Stimulated activated CD4-positive, alpha-beta T cell treated with anti-CD3 and anti-CD28 coated beads, Interleukin-1b, Interleukin-23, amount 100 ng/mL, for 4 hours (primary cell): Measurements from ENCODE around the gene PTPRD.
A peak's percentile ranks its signal among the peaks of the same experiment; 100 is the strongest.

Experiments used
- DNase-seq, 2 donors: peaks; one replicate each; pipeline ENCODE4 v3.0.0-alpha.2; 2020; ENCODE audit warnings: low read depth in 2 of 2

The PTPRD gene

GRCh38 chr9:8863886-8864544 is 1748.8 kb downstream of the PTPRD start:
- no peak for DNase-seq

GRCh38 chr9:8863069-8863468 is 1749.7 kb downstream of the PTPRD start:
- no peak for DNase-seq

DNA sequence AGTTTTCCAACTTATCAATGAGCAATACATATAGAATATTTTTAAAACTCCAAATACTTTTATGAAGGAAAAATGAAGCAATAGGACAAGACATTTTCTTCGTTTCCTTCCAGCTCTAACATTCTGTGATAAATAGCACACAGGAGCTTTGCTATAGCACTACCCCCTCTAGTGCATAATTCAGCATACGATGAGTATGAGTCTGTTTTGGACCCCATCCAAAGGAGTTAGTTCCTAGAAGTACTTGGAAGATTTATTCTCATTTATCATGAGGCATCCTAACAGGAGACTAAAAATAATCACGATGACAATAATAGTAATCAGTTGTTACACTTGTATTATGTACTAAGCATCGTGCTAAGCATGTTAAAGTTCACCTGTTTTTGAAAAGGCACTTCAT is 1751.9 kb downstream of the PTPRD start:
- DNase-seq: no peak

DNA sequence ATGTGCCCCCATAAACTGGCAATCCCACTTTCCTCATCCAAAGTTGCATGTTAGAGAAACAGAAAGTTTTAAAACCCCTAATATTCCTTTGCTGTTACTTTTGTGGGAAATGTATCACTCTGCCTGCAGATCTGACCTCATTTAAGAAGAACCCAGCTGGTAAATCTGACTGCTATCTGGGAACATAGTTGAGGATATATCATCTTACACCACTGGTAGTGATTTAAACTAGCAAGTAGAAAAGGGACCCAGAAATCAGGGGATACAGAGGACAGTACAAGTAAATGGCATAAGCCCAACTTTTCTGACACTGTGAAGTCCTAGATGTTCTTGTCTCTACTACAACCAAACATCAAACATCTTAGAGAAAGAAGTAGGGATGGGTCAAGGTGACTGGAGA is 1752.7 kb downstream of the PTPRD start:
- DNase-seq: no peak

GRCh38 chr9:8859416-8859815 is 1753.4 kb downstream of the PTPRD start:
- no peak for DNase-seq

GRCh38 chr9:8858596-8859161 is 1754.1 kb downstream of the PTPRD start:
- DNase-seq: no peak

DNA sequence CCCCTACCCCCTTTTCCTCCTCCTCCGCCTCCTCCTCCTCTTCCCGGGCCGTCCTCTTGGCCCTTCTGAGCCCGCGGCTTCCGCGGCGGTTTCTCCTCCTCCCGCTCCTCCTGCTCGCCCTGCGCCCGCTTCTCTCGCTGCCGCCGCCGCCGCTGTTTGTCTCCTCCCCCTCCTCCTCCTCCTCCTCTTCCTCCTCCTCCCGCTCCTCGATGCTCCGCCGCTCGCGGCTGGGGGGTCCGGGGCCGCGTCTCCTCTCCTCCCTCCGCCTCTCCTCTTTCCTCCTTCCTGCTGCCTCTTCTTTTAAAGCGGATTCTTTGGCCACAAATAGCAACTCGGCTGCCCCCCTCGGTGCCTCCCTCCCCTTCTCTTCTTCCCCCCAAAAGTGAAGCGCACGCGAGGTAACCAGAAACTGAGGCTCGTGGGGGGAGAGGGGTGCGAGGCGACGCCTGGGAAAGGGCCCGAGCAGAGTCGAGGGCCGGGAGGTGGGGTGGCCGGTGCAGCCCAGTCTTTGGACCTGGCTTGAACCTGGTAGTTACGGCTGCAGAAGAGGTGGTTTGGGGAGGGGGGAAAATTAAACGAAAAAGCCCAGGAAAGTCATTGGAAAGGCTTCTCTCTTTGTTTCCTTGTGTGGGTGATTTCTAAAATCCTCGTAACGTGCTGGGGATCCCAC is 1754.7 kb downstream of the PTPRD start:
- peak in 1 of 2 donors; percentile 11 for DNase-seq

GRCh38 chr9:8857068-8857925 is 1755.5 kb downstream of the PTPRD start:
- no peak for DNase-seq

GRCh38 chr9:8856396-8857067 is 1756.3 kb downstream of the PTPRD start:
- DNase-seq: no peak

- no peak for DNase-seq
Measured at GRCh38 chr9:8855046-8855445, 1757.8 kb downstream of the PTPRD start.

DNA sequence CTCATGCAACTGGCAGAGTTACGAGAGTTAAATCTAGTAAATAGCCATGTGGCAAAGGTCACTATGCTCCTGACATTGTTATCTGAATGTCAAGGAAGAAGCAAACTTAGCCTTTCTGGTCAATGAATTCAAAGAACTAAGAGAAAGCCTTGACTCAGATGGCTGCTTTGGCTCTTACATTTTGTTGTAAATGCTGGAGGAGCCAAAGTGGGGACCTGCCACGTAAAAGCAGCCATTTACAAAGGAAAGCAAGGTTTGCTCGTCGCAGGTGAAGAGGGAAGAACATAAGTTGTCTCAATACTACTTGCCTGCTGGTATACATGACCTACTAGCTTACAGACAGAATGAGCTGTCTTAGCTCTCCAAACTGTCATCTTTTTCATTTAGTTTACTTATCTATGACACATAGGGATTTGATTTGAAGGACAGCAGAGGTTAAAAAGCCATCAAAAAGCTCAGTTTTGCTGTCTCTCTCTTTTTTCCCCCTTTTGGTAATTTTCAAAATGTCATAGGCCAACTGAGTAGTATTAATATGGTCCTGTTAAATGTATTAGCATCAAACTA is 1760.4 kb downstream of the PTPRD start:
- DNase-seq: no peak

DNA sequence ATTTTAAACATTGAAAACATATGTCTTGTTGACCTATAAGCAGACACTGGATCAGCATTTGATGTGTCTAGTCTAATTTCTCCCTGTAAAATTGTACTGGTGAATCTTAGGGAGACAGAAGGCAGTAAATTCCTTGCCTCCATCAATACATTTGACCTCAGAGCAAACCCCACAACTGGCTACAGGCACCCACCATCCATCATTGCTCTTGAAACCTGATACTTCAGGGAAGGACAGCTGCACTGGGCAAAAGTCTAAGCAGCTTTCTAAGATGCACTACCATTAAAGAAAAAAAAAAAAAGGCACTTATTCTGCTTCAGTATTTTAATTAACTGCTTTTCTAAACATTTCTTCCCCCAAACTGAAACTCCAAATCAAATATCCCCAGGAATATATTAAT is 1761.9 kb downstream of the PTPRD start:
- no peak for DNase-seq

GRCh38 chr9:8845808-8846207 is 1767.0 kb downstream of the PTPRD start:
- no peak for DNase-seq

GRCh38 chr9:8845376-8845775 is 1767.4 kb downstream of the PTPRD start:
- DNase-seq: no peak

DNA sequence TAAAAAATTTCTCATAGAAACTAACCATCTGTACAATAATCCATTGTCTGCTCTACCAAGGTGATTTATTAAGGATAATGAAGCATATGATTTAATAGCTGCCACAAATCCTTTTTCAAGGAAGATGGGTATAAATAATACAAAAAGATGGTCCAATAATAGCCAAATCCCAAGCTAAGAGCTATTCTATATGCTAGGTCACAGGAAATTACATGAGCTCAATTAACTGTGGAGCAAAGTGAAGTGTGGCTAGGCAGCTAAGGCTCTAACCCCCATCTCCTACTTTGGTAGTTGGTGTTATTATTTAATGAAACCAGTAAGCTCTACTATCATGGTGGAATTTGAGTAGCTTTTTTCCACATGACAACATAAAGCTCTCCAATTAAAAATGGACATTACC is 1768.3 kb downstream of the PTPRD start:
- DNase-seq: no peak

DNA sequence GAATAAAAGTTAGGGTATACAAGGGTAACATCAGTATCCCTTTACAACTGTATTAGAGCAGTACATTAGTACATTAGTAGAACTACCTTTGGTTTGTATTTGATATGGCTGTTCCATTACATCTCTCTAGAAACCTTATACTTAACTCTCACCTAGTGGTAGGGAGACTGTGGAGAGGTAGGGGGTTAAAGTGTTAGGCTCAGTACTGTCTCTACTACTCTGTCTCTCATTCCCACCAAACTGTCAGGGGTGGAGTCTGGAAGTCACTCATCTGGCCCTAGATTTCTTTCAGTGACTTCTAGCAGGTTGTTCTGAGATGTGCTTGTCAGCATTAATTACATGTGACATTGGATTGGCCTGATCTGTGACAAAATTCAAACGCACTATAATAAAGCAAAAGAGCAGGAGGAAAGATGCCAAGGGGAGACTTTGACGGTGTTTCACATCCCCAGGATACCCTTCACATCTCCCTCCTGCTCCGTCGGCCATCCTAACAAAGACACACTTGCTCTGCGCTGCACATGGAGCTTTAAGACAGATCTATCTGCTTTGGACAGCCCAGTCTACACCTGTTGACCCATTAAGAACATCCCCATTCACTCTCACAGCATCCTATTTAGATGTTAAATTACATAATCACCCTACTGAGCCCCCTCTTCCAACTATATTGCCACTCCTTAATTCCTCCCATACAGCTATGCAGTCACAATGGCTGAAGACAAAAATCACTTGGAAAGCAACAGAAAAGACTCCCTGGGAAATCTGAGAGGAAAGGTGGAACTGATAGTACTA is 1770.2 kb downstream of the PTPRD start:
- no peak for DNase-seq

DNA sequence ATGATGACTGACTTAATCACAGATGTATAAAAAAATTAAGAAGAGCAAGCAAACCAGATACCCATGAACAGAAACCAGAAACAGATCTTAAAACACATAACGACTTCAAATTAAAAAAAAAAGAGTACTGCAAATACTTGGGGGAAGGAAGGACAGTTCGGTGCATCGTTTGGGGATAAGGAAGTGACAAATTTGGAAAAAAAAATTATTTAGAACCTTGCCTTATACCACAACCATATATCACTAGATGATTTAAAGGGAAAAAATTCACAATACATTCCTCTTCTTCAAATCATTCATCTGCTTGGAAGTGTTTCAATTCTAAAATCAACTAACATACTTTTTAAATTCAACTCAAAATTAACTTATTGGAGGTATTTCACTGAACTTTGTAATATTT is 1774.7 kb downstream of the PTPRD start:
- no peak for DNase-seq

GRCh38 chr9:8835291-8835690 is 1777.5 kb downstream of the PTPRD start:
- no peak for DNase-seq

- DNase-seq: no peak
Measured at GRCh38 chr9:8832955-8833354, 1779.8 kb downstream of the PTPRD start.

DNA sequence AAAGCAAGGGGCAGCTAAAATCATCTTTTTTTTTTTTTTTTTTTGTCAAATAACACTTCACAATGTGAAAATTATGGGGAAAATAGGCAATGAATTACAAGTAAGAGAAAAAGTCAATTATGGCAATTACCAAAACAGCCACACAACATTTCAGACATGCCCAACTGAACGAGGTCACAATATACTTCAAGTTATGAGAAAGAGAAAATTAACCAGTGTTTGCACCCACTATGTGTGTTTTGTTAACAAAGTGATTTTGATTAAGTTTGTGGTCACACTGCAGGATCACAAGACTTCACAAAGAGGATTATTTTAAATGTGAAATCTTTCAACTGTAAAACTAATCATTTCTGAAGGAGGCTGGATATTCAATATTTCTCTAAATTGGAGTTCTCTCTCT is 1780.4 kb downstream of the PTPRD start:
- no peak for DNase-seq

- no peak for DNase-seq
Measured at GRCh38 chr9:8831568-8831967, 1781.2 kb downstream of the PTPRD start.
